ENCODE measurements around the gene AFF2.
A peak's percentile ranks its signal among the peaks of the same experiment; 100 is the strongest.

The AFF2 gene

DNA sequence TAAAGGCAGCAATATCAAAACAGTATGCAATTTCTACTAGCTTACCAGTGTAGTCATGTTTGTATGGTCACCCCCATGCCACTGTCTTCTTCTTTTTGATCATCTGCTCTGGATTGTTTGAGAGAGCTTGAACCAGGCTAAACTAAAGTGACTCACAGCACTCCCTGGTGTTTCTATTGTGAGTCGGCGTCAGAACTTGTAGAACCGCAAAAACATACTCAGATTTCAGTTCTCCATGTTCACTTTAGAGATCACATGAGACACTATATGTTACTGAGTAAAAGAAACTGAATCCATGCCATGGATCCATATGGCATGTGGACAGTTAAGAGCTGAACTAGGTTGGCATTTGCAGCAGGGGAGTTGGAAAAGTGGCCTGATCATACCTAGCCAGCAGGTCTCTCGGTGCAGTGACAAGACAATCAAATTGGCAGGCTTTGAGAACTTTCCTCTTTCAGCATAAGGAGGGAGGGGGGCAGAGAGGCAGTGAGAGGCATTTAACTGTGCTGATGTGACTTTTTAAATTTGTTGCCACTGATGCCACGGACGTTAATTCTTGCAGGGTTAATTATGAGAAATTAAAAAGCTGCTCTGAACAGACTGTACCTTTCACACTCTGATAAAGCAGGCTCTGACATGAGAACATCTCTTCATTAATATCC is 88.4 kb downstream of the AFF2 start:
- DNase-seq (ENCODE audit: insufficient read length, low spot score) (no peak), FAIRE-seq (no peak)
- TF ChIP-seq POLR2A (IDR thresholded peaks at IDR 0.05; ENCODE audit: low read depth, low read length), result no peak
- no peak for TF ChIP-seq POLR2AphosphoS5 (IDR thresholded peaks at IDR 0.05; ENCODE audit: low read depth, low read length)
- no peak for TF ChIP-seq SPI1 (IDR thresholded peaks at IDR 0.05; ENCODE audit: low read depth, low read length)
- no peak for TF ChIP-seq PAX5 (IDR thresholded peaks at IDR 0.05; ENCODE audit: insufficient read depth, low read length, severe bottlenecking)
- no peak for TF ChIP-seq TAF1 (IDR thresholded peaks at IDR 0.05; ENCODE audit: low read depth, low read length)
- TF ChIP-seq POU2F2 (IDR thresholded peaks at IDR 0.05; ENCODE audit: low read depth, low read length), result no peak

GRCh38 chrX:148592595-148592994 is 92.2 kb downstream of the AFF2 start:
- TF ChIP-seq POU2F2 (IDR thresholded peaks at IDR 0.05; ENCODE audit: low read depth, low read length) (no peak), POLR2AphosphoS5 (IDR thresholded peaks at IDR 0.05; ENCODE audit: low read depth, low read length) (no peak), PAX5 (IDR thresholded peaks at IDR 0.05; ENCODE audit: insufficient read depth, low read length, severe bottlenecking) (no peak), POLR2A (IDR thresholded peaks at IDR 0.05; ENCODE audit: low read depth, low read length) (no peak), TAF1 (IDR thresholded peaks at IDR 0.05; ENCODE audit: low read depth, low read length) (no peak), SPI1 (IDR thresholded peaks at IDR 0.05; ENCODE audit: low read depth, low read length) (no peak)
- FAIRE-seq (no peak), DNase-seq (ENCODE audit: insufficient read length, low spot score) (no peak)

DNA sequence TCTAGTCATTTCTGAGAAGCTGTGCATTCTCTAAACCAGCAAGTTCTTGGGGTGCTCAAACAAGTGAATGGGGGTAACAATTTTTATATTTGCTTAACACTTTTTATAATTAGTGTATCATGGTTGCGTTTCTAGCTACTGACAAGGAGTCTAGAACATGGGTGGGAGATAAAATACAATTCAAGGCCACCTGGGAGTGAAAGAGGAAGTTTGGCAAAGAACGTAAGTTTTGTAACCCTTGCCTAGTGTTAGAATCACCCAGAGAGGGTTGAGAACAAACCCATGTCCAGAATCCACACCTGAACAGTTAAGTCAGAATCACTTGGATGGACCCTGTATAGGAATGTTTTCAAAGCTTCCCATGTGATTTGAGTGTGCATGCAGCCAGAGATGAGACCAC is 92.7 kb downstream of the AFF2 start:
- FAIRE-seq, result no peak
- DNase-seq (ENCODE audit: insufficient read length, low spot score), result no peak
- TF ChIP-seq POLR2AphosphoS5 (IDR thresholded peaks at IDR 0.05; ENCODE audit: low read depth, low read length), result no peak
- TF ChIP-seq POU2F2 (IDR thresholded peaks at IDR 0.05; ENCODE audit: low read depth, low read length), result no peak
- TF ChIP-seq POLR2A (IDR thresholded peaks at IDR 0.05; ENCODE audit: low read depth, low read length), result no peak
- no peak for TF ChIP-seq PAX5 (IDR thresholded peaks at IDR 0.05; ENCODE audit: insufficient read depth, low read length, severe bottlenecking)
- TF ChIP-seq TAF1 (IDR thresholded peaks at IDR 0.05; ENCODE audit: low read depth, low read length), result no peak
- no peak for TF ChIP-seq SPI1 (IDR thresholded peaks at IDR 0.05; ENCODE audit: low read depth, low read length)

DNA sequence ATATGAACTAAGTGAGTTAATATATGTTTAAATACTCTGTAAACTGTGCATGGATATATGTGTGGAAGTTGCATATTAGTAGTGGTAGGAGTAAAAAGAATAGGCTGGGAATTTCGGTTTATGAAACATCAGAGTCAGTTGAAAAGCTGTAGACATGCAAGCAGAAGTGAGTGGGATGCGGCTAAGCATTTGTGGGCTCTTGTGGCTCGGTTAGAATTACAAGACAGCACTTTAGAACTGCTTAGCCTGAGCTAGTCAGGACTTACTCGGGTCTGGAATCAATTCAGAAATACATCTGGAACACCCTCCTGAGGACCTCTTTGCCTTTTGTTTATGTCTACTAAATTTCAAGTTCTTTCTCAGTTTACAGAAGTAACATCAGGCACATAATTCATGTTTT is 93.6 kb downstream of the AFF2 start:
- no peak for FAIRE-seq
- no peak for TF ChIP-seq SPI1 (IDR thresholded peaks at IDR 0.05; ENCODE audit: low read depth, low read length)
- TF ChIP-seq TAF1 (IDR thresholded peaks at IDR 0.05; ENCODE audit: low read depth, low read length), result no peak
- no peak for TF ChIP-seq POU2F2 (IDR thresholded peaks at IDR 0.05; ENCODE audit: low read depth, low read length)
- TF ChIP-seq POLR2AphosphoS5 (IDR thresholded peaks at IDR 0.05; ENCODE audit: low read depth, low read length), result no peak
- no peak for TF ChIP-seq PAX5 (IDR thresholded peaks at IDR 0.05; ENCODE audit: insufficient read depth, low read length, severe bottlenecking)
- no peak for TF ChIP-seq POLR2A (IDR thresholded peaks at IDR 0.05; ENCODE audit: low read depth, low read length)
- no peak for DNase-seq (ENCODE audit: insufficient read length, low spot score)

DNA sequence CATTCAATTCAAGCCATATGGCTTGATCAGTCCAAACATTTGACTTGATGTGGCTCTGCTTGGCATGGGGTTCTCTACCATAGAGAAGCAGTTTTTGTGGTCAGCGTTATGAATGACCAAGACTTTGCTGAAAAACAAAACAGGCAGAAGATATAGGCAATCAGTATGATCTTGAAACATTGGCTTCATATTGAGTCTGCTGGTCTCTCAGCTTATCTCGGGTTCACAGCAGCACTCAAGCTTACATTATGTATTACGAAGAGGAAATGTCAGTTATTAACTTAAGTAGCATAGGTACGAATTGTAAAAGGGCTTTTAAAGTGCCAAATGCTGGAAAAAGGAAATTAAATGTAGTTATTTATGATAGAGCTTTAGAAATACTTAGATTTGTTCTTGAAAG is 99.0 kb downstream of the AFF2 start:
- no peak for TF ChIP-seq POLR2AphosphoS5 (IDR thresholded peaks at IDR 0.05; ENCODE audit: low read depth, low read length)
- TF ChIP-seq POLR2A (IDR thresholded peaks at IDR 0.05; ENCODE audit: low read depth, low read length), result no peak
- TF ChIP-seq SPI1 (IDR thresholded peaks at IDR 0.05; ENCODE audit: low read depth, low read length), result no peak
- no peak for TF ChIP-seq POU2F2 (IDR thresholded peaks at IDR 0.05; ENCODE audit: low read depth, low read length)
- TF ChIP-seq TAF1 (IDR thresholded peaks at IDR 0.05; ENCODE audit: low read depth, low read length), result no peak
- no peak for DNase-seq (ENCODE audit: insufficient read length, low spot score)
- FAIRE-seq, result no peak

- no peak for FAIRE-seq
These were observed 99.7 kb downstream of the AFF2 start for GRCh38 chrX:148600131-148600530.

GRCh38 chrX:148600581-148600980 is 100.2 kb downstream of the AFF2 start:
- TF ChIP-seq PAX5 (IDR thresholded peaks at IDR 0.05; ENCODE audit: insufficient read depth, low read length, severe bottlenecking) (no peak), POLR2A (IDR thresholded peaks at IDR 0.05; ENCODE audit: low read depth, low read length) (no peak), SPI1 (IDR thresholded peaks at IDR 0.05; ENCODE audit: low read depth, low read length) (no peak), TAF1 (IDR thresholded peaks at IDR 0.05; ENCODE audit: low read depth, low read length) (no peak), POU2F2 (IDR thresholded peaks at IDR 0.05; ENCODE audit: low read depth, low read length) (no peak), POLR2AphosphoS5 (IDR thresholded peaks at IDR 0.05; ENCODE audit: low read depth, low read length) (no peak)
- DNase-seq (ENCODE audit: insufficient read length, low spot score) (no peak), FAIRE-seq (no peak)

More at GRCh38 chrX:148600131-148600530, 99.7 kb downstream of the AFF2 start:
- no peak for DNase-seq (ENCODE audit: insufficient read length, low spot score)
- TF ChIP-seq TAF1 (IDR thresholded peaks at IDR 0.05; ENCODE audit: low read depth, low read length), result no peak
- TF ChIP-seq PAX5 (IDR thresholded peaks at IDR 0.05; ENCODE audit: insufficient read depth, low read length, severe bottlenecking), result no peak
- TF ChIP-seq SPI1 (IDR thresholded peaks at IDR 0.05; ENCODE audit: low read depth, low read length), result no peak
- TF ChIP-seq POLR2A (IDR thresholded peaks at IDR 0.05; ENCODE audit: low read depth, low read length), result no peak
- no peak for TF ChIP-seq POU2F2 (IDR thresholded peaks at IDR 0.05; ENCODE audit: low read depth, low read length)
- TF ChIP-seq POLR2AphosphoS5 (IDR thresholded peaks at IDR 0.05; ENCODE audit: low read depth, low read length), result no peak

DNA sequence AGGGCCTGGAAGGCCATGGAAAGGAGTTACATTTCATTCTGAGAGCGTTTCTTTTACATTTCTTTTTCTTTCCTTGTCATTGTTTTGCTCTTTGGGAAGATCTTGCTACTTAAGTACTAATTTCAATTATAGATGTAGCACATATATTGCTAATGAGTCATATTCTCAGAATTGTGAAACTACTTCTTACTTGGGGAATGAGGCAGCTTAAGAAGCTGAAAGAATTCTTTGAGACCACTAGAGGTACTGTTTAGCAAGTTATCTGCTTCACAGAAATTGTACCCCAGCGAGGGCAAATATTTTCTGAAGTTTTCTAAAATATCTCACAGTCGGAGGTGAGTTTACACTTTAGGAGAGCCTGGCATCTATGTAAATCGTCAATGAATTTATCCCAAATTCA is 100.6 kb downstream of the AFF2 start:
- TF ChIP-seq SPI1 (IDR thresholded peaks at IDR 0.05; ENCODE audit: low read depth, low read length), result no peak
- no peak for TF ChIP-seq POLR2A (IDR thresholded peaks at IDR 0.05; ENCODE audit: low read depth, low read length)
- TF ChIP-seq POLR2AphosphoS5 (IDR thresholded peaks at IDR 0.05; ENCODE audit: low read depth, low read length), result no peak
- TF ChIP-seq TAF1 (IDR thresholded peaks at IDR 0.05; ENCODE audit: low read depth, low read length), result no peak
- TF ChIP-seq POU2F2 (IDR thresholded peaks at IDR 0.05; ENCODE audit: low read depth, low read length), result no peak
- TF ChIP-seq PAX5 (IDR thresholded peaks at IDR 0.05; ENCODE audit: insufficient read depth, low read length, severe bottlenecking), result no peak
- FAIRE-seq (no peak), DNase-seq (ENCODE audit: insufficient read length, low spot score) (no peak)

DNA sequence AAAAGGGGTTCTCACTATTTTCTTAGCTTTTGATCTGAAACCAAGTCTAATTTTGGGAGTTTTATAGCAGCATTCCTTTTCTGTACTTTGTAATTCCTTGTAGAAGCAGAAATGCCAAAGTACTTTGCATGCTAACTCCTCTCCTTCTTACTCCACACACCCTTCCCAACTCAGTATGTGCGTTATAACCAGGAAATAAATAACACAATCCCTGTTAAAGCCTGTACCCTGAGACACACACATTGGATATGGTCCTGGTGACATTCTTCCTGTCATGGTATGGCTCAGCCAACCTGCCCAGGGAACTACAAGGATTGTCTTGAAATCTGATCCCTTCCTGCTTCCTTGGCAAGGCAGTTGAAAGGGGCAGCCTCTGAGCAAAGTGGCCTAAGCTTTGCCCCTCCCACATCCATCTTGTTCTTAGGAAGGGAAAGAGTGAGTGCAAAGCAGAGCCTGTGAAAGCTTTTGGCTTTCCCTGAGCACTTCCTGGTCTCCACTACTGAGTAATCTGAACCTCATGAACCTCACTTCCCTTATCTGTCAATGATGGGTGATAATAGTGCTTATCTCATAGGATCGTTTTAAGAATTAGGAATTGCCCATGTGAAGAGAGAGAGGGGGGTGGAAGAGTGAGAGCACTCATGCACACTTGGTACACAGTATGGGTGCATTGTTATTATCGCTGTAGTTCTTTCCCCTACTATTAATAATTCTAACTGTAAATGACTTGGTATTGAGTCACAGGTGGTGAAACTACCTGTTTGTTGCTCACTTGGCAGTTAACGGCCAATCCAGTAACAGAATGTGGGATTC is 109.3 kb downstream of the AFF2 start:
- no peak for DNase-seq (ENCODE audit: insufficient read length, low spot score)
- peak; percentile 94 for FAIRE-seq
- no peak for TF ChIP-seq PAX5 (IDR thresholded peaks at IDR 0.05; ENCODE audit: insufficient read depth, low read length, severe bottlenecking)
- peak; percentile 61 for TF ChIP-seq SPI1 (IDR thresholded peaks at IDR 0.05; ENCODE audit: low read depth, low read length)
- TF ChIP-seq TAF1 (IDR thresholded peaks at IDR 0.05; ENCODE audit: low read depth, low read length), result no peak
- TF ChIP-seq POU2F2 (IDR thresholded peaks at IDR 0.05; ENCODE audit: low read depth, low read length), result no peak
- no peak for TF ChIP-seq POLR2A (IDR thresholded peaks at IDR 0.05; ENCODE audit: low read depth, low read length)
